Gastrocnemius medialis (tissue), 4 donors: ENCODE measurements around the gene PLSCR3. TPM values are rescaled to one million over a fixed set of nuclear protein-coding genes. Genes with fewer than 3 reads are reported as not detected.

Experiments used
- ATAC-seq, 2 donors: fragments of 150-250 bp; one replicate each; pipeline ENCODE4 v1.9.1; 2016
- DNase-seq, 2 donors: peaks; one replicate each; pipeline ENCODE4 v3.0.0-alpha.2; 2019
- H3K27ac ChIP-seq, 4 donors: fragments of 200-600 bp; sonication (generic); 1 replicate in 1 of 4; 2 replicates in 3 of 4; pipeline ENCODE4 v1.5.1; 2016 to 2018; ENCODE audit warnings: mild to moderate bottlenecking in 2 of 4, moderate library complexity in 1 of 4
- H3K27me3 ChIP-seq, 3 donors: fragments of 200-600 bp; sonication (generic) in 2 of 3; 1 replicate in 1 of 3; 2 replicates in 2 of 3; pipeline versions ENCODE4 v1.5.1 to v1.6.0; 2016 to 2019; ENCODE audit warnings: mild to moderate bottlenecking in 1 of 3, moderate library complexity in 1 of 3
- H3K36me3 ChIP-seq, 2 donors: fragments of 200-600 bp; sonication (generic) in 1 of 2; one replicate each; pipeline ENCODE4 v1.5.1; 2017 to 2018
- H3K4me1 ChIP-seq, 2 donors: fragments of 200-600 bp; sonication (generic) in 1 of 2; one replicate each; pipeline ENCODE4 v1.5.1; 2016 to 2017; ENCODE audit warnings: mild to moderate bottlenecking in 2 of 2
- H3K4me3 ChIP-seq, 4 donors: fragments of 200-600 bp; sonication (generic) in 3 of 4; 1 replicate in 1 of 4; 2 replicates in 3 of 4; pipeline ENCODE4 v1.5.1; 2016 to 2019; ENCODE audit warnings: mild to moderate bottlenecking in 2 of 4
- H3K9me3 ChIP-seq, 3 donors: fragments of 200-600 bp; sonication (generic) in 2 of 3; 1 replicate in 1 of 3; 2 replicates in 2 of 3; pipeline ENCODE4 v1.5.1; 2016 to 2019
- POLR2A ChIP-seq, 2 donors: fragments of 450-650 bp; IDR thresholded peaks; one replicate each; pipeline ENCODE4 v1.6.1; 2017; ENCODE audit warnings: antibody characterized with exemption in 2 of 2, mild to moderate bottlenecking in 2 of 2, moderate library complexity in 2 of 2
- in situ Hi-C, 4 donors: fragments of 200-750 bp; cut with MboI; loops; one replicate each; pipeline versions ENCODE4 v1.15.0 to v1.8.0; 2017; ENCODE audit warnings: low sequenced_read_pairs in 4 of 4
- intact Hi-C: fragments of 100-400 bp; cut with DNase I; formaldehyde crosslinking; loops from one replicate; pipeline ENCODE4 v1.15.1; 2023; ENCODE audit warnings: low total_unique reads
- total RNA-seq, 4 donors: library from RNA; depleted of rRNA; stranded (reverse); fragments of >200 nt; gene quantifications; one replicate each; pipeline versions ENCODE4 v1.1.0 to v1.2.3, GENCODE V29; 2016
- TF ChIP-seq, protein P1 (sequence below), 5 experiments: fragments of 450-650 bp in 3 of 5; fragments of 200-600 bp in 2 of 5; sonication (generic) in 2 of 5; IDR thresholded peaks in 4 of 5; conservative IDR thresholded peaks in 1 of 5; 1 replicate in 4 of 5; 2 replicates in 1 of 5; pipeline ENCODE4 v1.5.1; 2016 to 2019; ENCODE audit warnings: antibody characterized with exemption in 5 of 5, mild to moderate bottlenecking in 3 of 5, moderate library complexity in 3 of 5

PLSCR3 gene
- total RNA-seq, 4 donors from 2014 or later = 8.9 to 20.3 (median 14.4) TPM

DNA sequence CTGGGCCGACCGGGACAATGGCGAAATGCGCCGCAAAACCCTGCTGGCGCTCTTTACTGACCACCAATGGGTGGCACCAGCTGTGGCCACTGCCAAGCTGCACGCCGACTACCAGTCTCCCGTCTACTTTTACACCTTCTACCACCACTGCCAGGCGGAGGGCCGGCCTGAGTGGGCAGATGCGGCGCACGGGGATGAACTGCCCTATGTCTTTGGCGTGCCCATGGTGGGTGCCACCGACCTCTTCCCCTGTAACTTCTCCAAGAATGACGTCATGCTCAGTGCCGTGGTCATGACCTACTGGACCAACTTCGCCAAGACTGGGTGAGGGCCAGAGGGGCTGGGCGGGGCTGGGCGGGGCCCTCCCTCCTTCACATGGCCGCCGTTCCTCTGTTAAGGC lies 21.5 kb upstream of the PLSCR3 start:
- no peak overlapping the region for H3K4me3 ChIP-seq
- H3K36me3 ChIP-seq = no peaks in the 10 kb centered on the region

DNA sequence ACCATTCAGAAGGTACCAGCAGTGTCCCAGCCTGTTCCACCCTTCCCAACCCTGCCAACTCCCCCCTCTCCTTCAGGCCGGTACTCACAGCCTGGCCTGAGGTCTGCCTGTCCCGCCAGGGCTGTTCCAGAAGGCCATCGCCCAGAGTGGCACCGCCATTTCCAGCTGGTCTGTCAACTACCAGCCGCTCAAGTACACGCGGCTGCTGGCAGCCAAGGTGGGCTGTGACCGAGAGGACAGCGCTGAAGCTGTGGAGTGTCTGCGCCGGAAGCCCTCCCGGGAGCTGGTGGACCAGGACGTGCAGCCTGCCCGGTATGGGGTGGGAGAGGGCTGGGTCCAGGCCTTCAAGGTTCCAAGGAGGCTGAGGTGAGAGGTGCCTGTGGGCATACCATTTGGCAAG lies 20.5 kb upstream of the PLSCR3 start:
- Histone ChIP-seq H3K9me3 (no peaks in the 10 kb centered on the region), H3K27me3 (no peaks in the 10 kb centered on the region), H3K4me1 (no peaks in the 10 kb centered on the region), H3K4me3 (no peak overlapping the region), H3K27ac (no peak overlapping the region), H3K36me3 (no peaks in the 10 kb centered on the region)
- DNase-seq (no peak), ATAC-seq (no peak)
- intact Hi-C loops = no loop called here
- TF ChIP-seq POLR2A (IDR thresholded peaks at IDR 0.05) = no peak
- TF ChIP-seq, protein P1, sequence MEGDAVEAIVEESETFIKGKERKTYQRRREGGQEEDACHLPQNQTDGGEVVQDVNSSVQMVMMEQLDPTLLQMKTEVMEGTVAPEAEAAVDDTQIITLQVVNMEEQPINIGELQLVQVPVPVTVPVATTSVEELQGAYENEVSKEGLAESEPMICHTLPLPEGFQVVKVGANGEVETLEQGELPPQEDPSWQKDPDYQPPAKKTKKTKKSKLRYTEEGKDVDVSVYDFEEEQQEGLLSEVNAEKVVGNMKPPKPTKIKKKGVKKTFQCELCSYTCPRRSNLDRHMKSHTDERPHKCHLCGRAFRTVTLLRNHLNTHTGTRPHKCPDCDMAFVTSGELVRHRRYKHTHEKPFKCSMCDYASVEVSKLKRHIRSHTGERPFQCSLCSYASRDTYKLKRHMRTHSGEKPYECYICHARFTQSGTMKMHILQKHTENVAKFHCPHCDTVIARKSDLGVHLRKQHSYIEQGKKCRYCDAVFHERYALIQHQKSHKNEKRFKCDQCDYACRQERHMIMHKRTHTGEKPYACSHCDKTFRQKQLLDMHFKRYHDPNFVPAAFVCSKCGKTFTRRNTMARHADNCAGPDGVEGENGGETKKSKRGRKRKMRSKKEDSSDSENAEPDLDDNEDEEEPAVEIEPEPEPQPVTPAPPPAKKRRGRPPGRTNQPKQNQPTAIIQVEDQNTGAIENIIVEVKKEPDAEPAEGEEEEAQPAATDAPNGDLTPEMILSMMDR (IDR thresholded peaks at IDR 0.05 in 4 of 5, conservative IDR thresholded peaks at IDR 0.05 in 1 of 5) = no peak
- in situ Hi-C loops = no loop called here

More for the DNA sequence above, 21.5 kb upstream of the PLSCR3 start:
- intact Hi-C loops (no loop called here), in situ Hi-C loops (no loop called here)
- ATAC-seq (no peak), DNase-seq (no peak)
- Histone ChIP-seq H3K4me1 (no peaks in the 10 kb centered on the region), H3K27ac (no peak overlapping the region), H3K27me3 (no peaks in the 10 kb centered on the region), H3K9me3 (no peaks in the 10 kb centered on the region)
- TF ChIP-seq POLR2A (IDR thresholded peaks at IDR 0.05) = no peak
- TF ChIP-seq, protein P1 (IDR thresholded peaks at IDR 0.05 in 4 of 5, conservative IDR thresholded peaks at IDR 0.05 in 1 of 5) = no peak

DNA sequence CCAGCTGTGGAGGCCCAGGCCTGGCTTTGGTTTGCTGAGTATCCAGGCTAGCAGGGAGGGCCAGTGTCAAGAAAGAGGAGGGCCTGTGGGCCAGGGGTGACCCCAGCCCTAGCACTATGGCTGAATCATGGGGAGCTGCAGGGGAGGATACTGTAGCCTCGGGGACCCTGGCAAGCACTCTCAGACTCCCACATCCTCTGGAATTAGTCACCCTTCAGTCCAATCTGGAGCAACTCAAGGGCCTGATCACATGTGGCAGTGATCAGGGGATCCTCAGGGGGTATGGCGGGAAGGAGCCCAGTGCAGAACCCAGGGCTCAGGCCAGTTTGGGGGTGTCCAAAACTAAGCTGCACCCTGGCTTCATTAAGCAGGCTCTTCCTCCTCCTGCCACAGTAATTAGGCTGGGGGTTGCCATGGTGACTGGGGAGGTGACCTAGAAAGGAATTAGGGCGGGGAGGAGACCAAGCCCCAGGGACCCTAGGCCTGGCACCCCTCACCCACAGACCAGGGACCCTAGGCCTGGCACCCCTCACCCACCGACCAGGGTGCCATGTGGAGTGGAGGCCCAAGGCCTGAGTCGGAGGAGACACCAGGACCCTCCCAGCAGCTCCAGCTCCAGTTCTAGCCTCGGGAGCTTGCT lies 19.1 kb upstream of the PLSCR3 start:
- ATAC-seq = no peak
- H3K27ac ChIP-seq = no peak overlapping the region
- in situ Hi-C loops (no loop called here), intact Hi-C loops (no loop called here)
- no peaks in the 10 kb centered on the region for H3K27me3 ChIP-seq
- TF ChIP-seq POLR2A (IDR thresholded peaks at IDR 0.05) = no peak
- TF ChIP-seq, protein P1 (IDR thresholded peaks at IDR 0.05 in 4 of 5, conservative IDR thresholded peaks at IDR 0.05 in 1 of 5) = no peak
- no peak for DNase-seq
- no peaks in the 10 kb centered on the region for H3K9me3 ChIP-seq
- no peak overlapping the region for H3K4me3 ChIP-seq
- H3K36me3 ChIP-seq = no peaks in the 10 kb centered on the region
- H3K4me1 ChIP-seq = no peaks in the 10 kb centered on the region

DNA sequence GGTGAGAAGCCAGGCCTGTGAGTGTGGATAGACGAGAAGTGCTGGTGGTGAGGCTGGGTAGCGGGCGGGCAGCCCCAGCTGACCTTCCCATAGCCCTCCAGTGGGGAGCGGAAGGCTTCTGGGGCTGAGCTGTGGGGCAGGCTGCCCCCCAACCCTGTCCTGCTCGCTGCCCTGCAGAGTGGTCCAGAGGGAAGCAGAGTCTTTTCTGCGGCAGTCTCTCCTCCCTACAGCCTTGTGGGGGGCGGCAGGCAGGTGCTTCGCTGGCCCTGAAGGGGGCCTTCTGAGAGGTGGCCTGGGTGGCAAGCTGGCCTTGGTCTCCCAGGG lies 17.1 kb upstream of the PLSCR3 start:
- intact Hi-C loops (no loop called here), in situ Hi-C loops (no loop called here)
- no peaks in the 10 kb centered on the region for H3K27me3 ChIP-seq
- no peaks in the 10 kb centered on the region for H3K9me3 ChIP-seq
- H3K4me1 ChIP-seq = no peaks in the 10 kb centered on the region
- ATAC-seq (no peak), DNase-seq (no peak)
- no peak overlapping the region for H3K27ac ChIP-seq
- H3K4me3 ChIP-seq = no peak overlapping the region
- H3K36me3 ChIP-seq = no peaks in the 10 kb centered on the region
- TF ChIP-seq, protein P1 (IDR thresholded peaks at IDR 0.05 in 4 of 5, conservative IDR thresholded peaks at IDR 0.05 in 1 of 5) = no peak
- no peak for TF ChIP-seq POLR2A (IDR thresholded peaks at IDR 0.05)
